Endodermal cell (in vitro differentiated cells): ENCODE measurements around the gene DTD1. TPM values are rescaled to one million over a fixed set of nuclear protein-coding genes. Genes with fewer than 3 reads are reported as not detected.

Source experiments
- DNase-seq: peaks from one replicate; pipeline ENCODE4 v3.0.0-alpha.2; 2017
- H3K27ac ChIP-seq: 2 replicates; pipeline ENCODE4 v1.5.1; 2013; ENCODE audit warnings: mild to moderate bottlenecking, low read depth, low read length, moderate library complexity
- H3K27me3 ChIP-seq: 2 replicates; pipeline ENCODE4 v1.6.1; 2013; ENCODE audit warnings: mild to moderate bottlenecking, low read length, moderate library complexity; ENCODE audit not compliant: insufficient read depth, control insufficient read depth, poor library complexity, severe bottlenecking
- H3K36me3 ChIP-seq: 2 replicates; pipeline ENCODE4 v1.7.0; 2013; ENCODE audit warnings: mild to moderate bottlenecking, low read length, moderate library complexity; ENCODE audit not compliant: control insufficient read depth, insufficient read depth
- H3K4me1 ChIP-seq: one replicate; pipeline ENCODE4 v1.7.0; 2013; ENCODE audit warnings: low read length; ENCODE audit not compliant: control insufficient read depth, insufficient read depth
- H3K4me3 ChIP-seq: 2 replicates; pipeline ENCODE4 v1.5.1; 2013; ENCODE audit warnings: mild to moderate bottlenecking, low read length, moderate library complexity
- H3K9ac ChIP-seq: 2 replicates; pipeline ENCODE4 v1.6.1; 2013; ENCODE audit warnings: mild to moderate bottlenecking, low read length, moderate library complexity; ENCODE audit not compliant: poor library complexity, severe bottlenecking; ENCODE audit errors: extremely low read depth
- H3K9me3 ChIP-seq: 2 replicates; pipeline ENCODE4 v1.6.1; 2013; ENCODE audit warnings: mild to moderate bottlenecking, low read length, moderate library complexity; ENCODE audit not compliant: control insufficient read depth
- H3K27ac Mint-ChIP-seq: 2 replicates; pipeline ENCODE4 v1.8.0; 2020; ENCODE audit warnings: mixed read lengths
- H3K27me3 Mint-ChIP-seq: 2 replicates; pipeline ENCODE4 v1.8.0; 2021; ENCODE audit warnings: mild to moderate bottlenecking, mixed read lengths; ENCODE audit not compliant: insufficient read depth
- H3K36me3 Mint-ChIP-seq: 2 replicates; pipeline ENCODE4 v1.8.0; 2020; ENCODE audit warnings: low read depth, mixed read lengths
- H3K4me1 Mint-ChIP-seq: 2 replicates; pipeline ENCODE4 v1.8.0; 2020; ENCODE audit warnings: mixed read lengths
- H3K4me3 Mint-ChIP-seq: 2 replicates; pipeline ENCODE4 v1.8.0; 2020; ENCODE audit warnings: mild to moderate bottlenecking, moderate library complexity, mixed read lengths
- H3K9me3 Mint-ChIP-seq: 2 replicates; pipeline ENCODE4 v1.8.0; 2020; ENCODE audit warnings: mild to moderate bottlenecking, mixed read lengths
- CTCF ChIP-seq: fragments of 200-600 bp; sonication (generic); conservative IDR thresholded peaks from 2 replicates; pipeline ENCODE4 v1.5.0; 2021; ENCODE audit warnings: antibody characterized with exemption, mild to moderate bottlenecking
- WGBS, 2 experiments: methylation state at CpG; one replicate each; pipeline versions ENCODE4 v1.1.5 to v1.1.7; 2013; ENCODE audit warnings: missing lambda C conversion rate in 2 of 2, mixed read lengths in 1 of 2; ENCODE audit not compliant: insufficient coverage in 1 of 2, insufficient read length in 1 of 2; 5-methylcytosine and 5-hydroxymethylcytosine counted together
- total RNA-seq, 2 donors: library from RNA; stranded (reverse); fragmentation: NEBNext Ultra II Directional in 1 of 2; extraction: Animal tissue kit (Norgen Biotek cat#: 25700) in 1 of 2; gene quantifications; 2 replicates in 1 of 2; 3 replicates in 1 of 2; pipeline ENCODE4 v1.2.1, GENCODE V29; 2021

DTD1 gene
- total RNA-seq, 2 donors from 2014 or later: 34.2 to 44.0 TPM

GRCh38 chr20:18553746-18554145, 34.1 kb upstream of the DTD1 start:
- Mint-ChIP-seq H3K27me3 (no peaks in the 10 kb centered on the region), H3K27ac (no peak overlapping the region), H3K4me1 (no peaks in the 10 kb centered on the region), H3K4me3 (no peak overlapping the region), H3K36me3 (peaks cover 71% of the 10 kb centered on the region), H3K9me3 (peaks cover 11% of the 10 kb centered on the region)
- 94 to 98% methylated on average over 5 to 8 of the region's 8 CpGs for WGBS, 2 experiments
- TF ChIP-seq CTCF: no peak
- DNase-seq: no peak
- Histone ChIP-seq H3K27me3 (no peaks in the 10 kb centered on the region), H3K4me3 (no peak overlapping the region), H3K36me3 (peaks cover 77% of the 10 kb centered on the region), H3K27ac (no peak overlapping the region), H3K4me1 (no peaks in the 10 kb centered on the region), H3K9me3 (peaks cover 12% of the 10 kb centered on the region), H3K9ac (no peak overlapping the region)

GRCh38 chr20:18566892-18567738, 20.7 kb upstream of the DTD1 start, which contains the start of gene SMIM26:
TSS of gene SMIM26 (plus strand) at chr20:18567432. CDS start at chr20:18567479, 47 bp downstream.
- Mint-ChIP-seq H3K4me3 (peak within 1 kb of the TSS; percentile 97), H3K27ac (peak within 1 kb of the TSS; percentile 96), H3K4me1 (peaks cover 4% of the 10 kb centered on the region), H3K9me3 (no peaks in the 10 kb centered on the region), H3K27me3 (no peaks in the 10 kb centered on the region), H3K36me3 (peaks cover 30% of the 10 kb centered on the region)
- Histone ChIP-seq H3K9ac (peak within 1 kb of the TSS; percentile 79), H3K4me3 (peak within 1 kb of the TSS; percentile 91), H3K36me3 (peaks cover 30% of the 10 kb centered on the region), H3K4me1 (no peaks in the 10 kb centered on the region), H3K27me3 (no peaks in the 10 kb centered on the region), H3K27ac (no peak within 1 kb of the TSS), H3K9me3 (no peaks in the 10 kb centered on the region)
- DNase-seq: peak; percentile 96
- no peak for TF ChIP-seq CTCF
- whole genome bisulfite sequencing, 2 experiments: 0 to 1% methylated on average over 44 to 51 of the region's 51 CpGs

GRCh38 chr20:18567739-18568091, 20.1 kb upstream of the DTD1 start:
- no peaks in the 10 kb centered on the region for H3K4me1 ChIP-seq
- WGBS, 2 experiments: 9 to 11% methylated on average over 4 to 6 of the region's 6 CpGs
- H3K9me3 ChIP-seq: no peaks in the 10 kb centered on the region
- TF ChIP-seq CTCF: no peak
- Mint-ChIP-seq H3K9me3 (no peaks in the 10 kb centered on the region), H3K36me3 (peaks cover 25% of the 10 kb centered on the region), H3K4me3 (peak overlapping the region; percentile 97), H3K27me3 (no peaks in the 10 kb centered on the region), H3K27ac (peak overlapping the region; percentile 96), H3K4me1 (peaks cover 4% of the 10 kb centered on the region)
- H3K4me3 ChIP-seq: peak overlapping the region; percentile 91
- H3K36me3 ChIP-seq: peaks cover 27% of the 10 kb centered on the region
- no peaks in the 10 kb centered on the region for H3K27me3 ChIP-seq
- H3K27ac ChIP-seq: no peak overlapping the region
- DNase-seq: no peak
- H3K9ac ChIP-seq: peak overlapping the region; percentile 79
